ENCODE data around the gene CFAP92. TPM values are rescaled to one million over a fixed set of nuclear protein-coding genes. Genes with fewer than 3 reads are reported as not detected.

CFAP92 gene
- total RNA-seq, 4 donors from 2014 or later, result 1.1 to 2.2 TPM; not detected in 2

GRCh38 chr3:128987302-128988100 is 6.4 kb downstream of the CFAP92 start:
- no peak for TF ChIP-seq CTCF (IDR thresholded peaks at IDR 0.05)
- ATAC-seq (ENCODE audit: low FRiP score), result no peak
- no peak for DNase-seq (ENCODE audit: low spot score)

GRCh38 chr3:128984596-128984995 is 9.3 kb downstream of the CFAP92 start:
- no peak for ATAC-seq (ENCODE audit: low FRiP score)
- no peak for DNase-seq (ENCODE audit: low spot score)
- no peak for TF ChIP-seq CTCF (IDR thresholded peaks at IDR 0.05)

GRCh38 chr3:128983293-128984069 is 10.4 kb downstream of the CFAP92 start:
- DNase-seq (ENCODE audit: low spot score), result no peak
- ATAC-seq (ENCODE audit: low FRiP score), result no peak
- TF ChIP-seq CTCF (IDR thresholded peaks at IDR 0.05), result no peak

GRCh38 chr3:128975276-128975675 is 18.6 kb downstream of the CFAP92 start:
- no peak for DNase-seq (ENCODE audit: low spot score)
- ATAC-seq (ENCODE audit: low FRiP score), result no peak
- TF ChIP-seq CTCF (IDR thresholded peaks at IDR 0.05), result no peak

GRCh38 chr3:128973988-128974564 is 19.8 kb downstream of the CFAP92 start:
- ATAC-seq (ENCODE audit: low FRiP score) (no peak), DNase-seq (ENCODE audit: low spot score) (no peak)
- no peak for TF ChIP-seq CTCF (IDR thresholded peaks at IDR 0.05)

- DNase-seq (ENCODE audit: low spot score) (no peak), ATAC-seq (ENCODE audit: low FRiP score) (no peak)
- no peak for TF ChIP-seq CTCF (IDR thresholded peaks at IDR 0.05)
Observed at GRCh38 chr3:128971421-128972100, 22.3 kb downstream of the CFAP92 start.
